Neutrophil (primary cell): ENCODE results near the gene PDE1C.

ENCODE experiments used
- H3K27ac ChIP-seq: fragments of 200-600 bp; sonication (generic); 2 replicates; pipeline ENCODE4 v1.5.1; 2016; ENCODE audit warnings: mild to moderate bottlenecking, moderate library complexity
- H3K27me3 ChIP-seq: fragments of 200-600 bp; sonication (generic); 2 replicates; pipeline ENCODE4 v1.6.0; 2016; ENCODE audit warnings: mild to moderate bottlenecking
- H3K36me3 ChIP-seq: fragments of 200-600 bp; sonication (generic); 2 replicates; pipeline ENCODE4 v1.5.1; 2017
- H3K4me1 ChIP-seq, 2 experiments: fragments of 200-600 bp in 1 of 2; sonication (generic) in 1 of 2; 1 replicate in 1 of 2; 2 replicates in 1 of 2; pipeline versions ENCODE4 v1.5.1 to v1.6.1; 2013 to 2016; ENCODE audit warnings: low read depth in 1 of 2, low read length in 1 of 2, mild to moderate bottlenecking in 1 of 2, moderate library complexity in 1 of 2; ENCODE audit not compliant: control insufficient read depth in 1 of 2, insufficient read depth in 1 of 2
- H3K4me3 ChIP-seq, 2 experiments: fragments of 200-600 bp in 1 of 2; sonication (generic) in 1 of 2; 1 replicate in 1 of 2; 2 replicates in 1 of 2; pipeline ENCODE4 v1.5.1; 2013 to 2016; ENCODE audit warnings: low read depth in 1 of 2, low read length in 1 of 2, mild to moderate bottlenecking in 1 of 2, moderate library complexity in 1 of 2
- H3K9me3 ChIP-seq: fragments of 200-600 bp; sonication (generic); 2 replicates; pipeline ENCODE4 v1.5.1; 2016
- CTCF ChIP-seq: fragments of 200-600 bp; sonication (generic); IDR thresholded peaks from 2 replicates; pipeline ENCODE4 v1.5.1; 2016; ENCODE audit warnings: antibody characterized with exemption

The PDE1C gene

GRCh38 chr7:32074787-32075585 lies 4.8 kb upstream of the PDE1C start:
- Histone ChIP-seq H3K27ac (no peak overlapping the region), H3K27me3 (peaks cover 57% of the 10 kb centered on the region), H3K4me3 (no peak overlapping the region), H3K9me3 (no peaks in the 10 kb centered on the region), H3K4me1 (no peaks in the 10 kb centered on the region), H3K36me3 (no peaks in the 10 kb centered on the region)
- TF ChIP-seq CTCF = no peak

- Histone ChIP-seq H3K27ac (no peak overlapping the region), H3K4me1 (no peaks in the 10 kb centered on the region), H3K36me3 (no peaks in the 10 kb centered on the region), H3K4me3 (no peak overlapping the region), H3K9me3 (no peaks in the 10 kb centered on the region), H3K27me3 (peaks cover 71% of the 10 kb centered on the region)
- TF ChIP-seq CTCF = no peak
These were observed 3.3 kb upstream of the PDE1C start for GRCh38 chr7:32073533-32073932.

DNA sequence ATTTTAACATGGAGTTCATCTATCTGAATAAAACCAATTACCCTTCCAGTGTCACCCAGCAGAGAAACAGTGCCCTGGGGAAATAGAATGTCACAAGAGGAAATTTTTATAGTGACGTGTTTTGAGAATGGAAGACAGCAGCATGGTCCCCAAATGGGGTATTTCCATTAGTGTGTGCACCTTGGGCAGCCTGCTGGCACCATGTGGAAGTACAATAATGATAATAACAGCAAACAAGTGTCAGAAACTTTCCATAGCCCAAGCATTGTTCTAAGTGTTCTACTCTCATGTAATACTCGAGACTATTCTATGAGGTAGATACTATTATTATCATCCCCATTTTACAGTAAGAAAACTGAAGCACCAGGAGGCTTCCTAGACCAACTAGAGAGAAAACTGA lies 2.2 kb upstream of the PDE1C start:
- Histone ChIP-seq H3K27me3 (peaks cover 82% of the 10 kb centered on the region), H3K4me3 (no peak overlapping the region), H3K27ac (no peak overlapping the region), H3K9me3 (no peaks in the 10 kb centered on the region), H3K4me1 (no peaks in the 10 kb centered on the region), H3K36me3 (no peaks in the 10 kb centered on the region)
- no peak for TF ChIP-seq CTCF

DNA sequence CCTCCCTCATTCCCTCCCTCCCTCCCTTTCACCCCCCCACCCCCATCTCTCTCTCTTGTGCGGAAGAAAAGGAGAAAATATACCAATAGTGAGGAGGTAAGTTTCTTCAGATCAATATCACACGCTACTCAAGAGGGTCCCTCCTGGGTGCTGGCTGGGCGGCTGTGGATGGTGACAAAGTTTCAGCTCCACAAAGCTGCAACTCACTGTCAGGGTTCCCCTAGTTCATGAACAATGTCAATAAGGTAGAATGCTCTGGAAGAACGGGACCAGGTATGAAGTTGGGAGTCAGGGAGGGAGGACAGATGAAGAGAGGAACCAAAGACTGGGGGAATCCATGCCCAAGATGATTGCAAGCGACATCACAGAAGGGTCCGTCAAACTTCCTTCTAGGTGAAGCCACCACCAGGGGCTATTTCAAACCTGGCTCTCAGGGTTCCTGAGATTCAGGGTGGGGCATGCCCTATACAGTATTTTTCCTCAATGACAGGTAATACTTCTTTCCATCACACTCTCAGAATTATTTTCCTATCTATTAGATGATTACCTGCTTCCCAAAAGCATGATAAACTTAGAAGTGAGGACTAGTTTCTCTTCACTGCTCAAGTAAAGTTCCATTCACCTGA lies 1.4 kb upstream of the PDE1C start:
- Histone ChIP-seq H3K27ac (no peak overlapping the region), H3K4me1 (no peaks in the 10 kb centered on the region), H3K4me3 (no peak overlapping the region), H3K36me3 (no peaks in the 10 kb centered on the region), H3K27me3 (peaks cover 89% of the 10 kb centered on the region), H3K9me3 (no peaks in the 10 kb centered on the region)
- TF ChIP-seq CTCF = no peak

GRCh38 chr7:32070051-32070405 lies 179 bp downstream of the PDE1C start:
- Histone ChIP-seq H3K9me3 (no peaks in the 10 kb centered on the region), H3K27ac (no peak overlapping the region), H3K27me3 (peaks cover 98% of the 10 kb centered on the region), H3K36me3 (no peaks in the 10 kb centered on the region), H3K4me1 (no peaks in the 10 kb centered on the region), H3K4me3 (no peak overlapping the region)
- TF ChIP-seq CTCF = no peak
